Measurements from ENCODE around the gene CRK.

Gene CRK

GRCh38 chr17:1485423-1486376 lies 29.7 kb upstream of the CRK start:
- H3K27ac ChIP-seq (ENCODE audit: low read length) = no peak overlapping the region
- no peaks in the 10 kb centered on the region for H3K27me3 ChIP-seq (ENCODE audit: control insufficient read depth, insufficient read depth, low read length)
- DNase-seq (ENCODE audit: low read depth, low spot score) = no peak
- no CpG with 5 or more reads among the region's 127 CpGs for WGBS (ENCODE audit: insufficient coverage, insufficient read length)
- H3K9me3 ChIP-seq (ENCODE audit: control insufficient read depth, insufficient read depth, low read length) = no peaks in the 10 kb centered on the region
- peak overlapping the region; percentile 43 for H3K4me3 ChIP-seq (ENCODE audit: low read length)
- peaks cover 3% of the 10 kb centered on the region; the same call in 1 of the 2 replicates for H3K4me1 ChIP-seq (ENCODE audit: control insufficient read depth, insufficient read depth, low read length)
- peaks cover 13% of the 10 kb centered on the region for H3K36me3 ChIP-seq (ENCODE audit: control insufficient read depth, insufficient read depth, low read length)

DNA sequence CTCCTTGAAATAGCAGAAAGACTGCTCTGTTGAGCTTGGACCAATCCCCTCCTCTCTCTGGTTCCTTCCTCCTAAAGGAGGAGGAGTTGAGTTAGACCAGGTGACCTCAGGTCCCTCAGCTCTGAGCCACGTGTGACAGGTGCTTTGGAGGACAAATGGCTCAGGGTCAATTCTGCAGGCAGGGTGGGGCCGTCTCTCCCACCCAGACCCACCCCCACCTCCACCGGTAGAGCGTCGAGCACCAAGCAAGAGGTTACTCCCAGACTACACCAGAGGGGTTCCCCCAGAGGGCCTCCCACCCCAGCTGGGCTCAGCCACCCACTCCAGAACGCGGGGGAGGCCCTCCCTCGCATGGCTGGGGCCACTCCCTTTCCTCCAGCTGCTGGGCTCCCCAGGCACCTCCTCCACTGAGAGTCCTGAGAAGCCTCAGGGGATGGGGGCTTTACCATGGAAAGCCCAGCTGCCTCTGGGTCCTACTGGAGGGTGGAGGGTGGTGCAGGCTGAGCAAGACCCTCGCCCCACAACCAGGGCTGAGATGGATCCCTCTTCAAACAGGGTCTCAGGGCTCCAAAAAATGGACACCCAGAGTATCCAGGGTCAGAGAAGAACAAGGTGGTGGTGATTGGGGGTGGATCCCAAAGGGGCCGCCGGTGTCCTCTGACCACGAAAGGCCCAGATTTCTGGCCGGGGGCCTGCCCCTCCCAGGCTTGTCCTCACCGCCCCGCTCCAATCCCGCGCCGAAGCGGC lies 28.8 kb upstream of the CRK start:
- no peak for DNase-seq (ENCODE audit: low read depth, low spot score)
- H3K4me1 ChIP-seq (ENCODE audit: control insufficient read depth, insufficient read depth, low read length) = peaks cover 3% of the 10 kb centered on the region; the same call in 1 of the 2 replicates
- no peaks in the 10 kb centered on the region for H3K9me3 ChIP-seq (ENCODE audit: control insufficient read depth, insufficient read depth, low read length)

GRCh38 chr17:1484060-1484535 lies 28.1 kb upstream of the CRK start:
- DNase-seq (ENCODE audit: low read depth, low spot score) = no peak
- Histone ChIP-seq H3K27me3 (ENCODE audit: control insufficient read depth, insufficient read depth, low read length) (no peaks in the 10 kb centered on the region), H3K9me3 (ENCODE audit: control insufficient read depth, insufficient read depth, low read length) (no peaks in the 10 kb centered on the region), H3K36me3 (ENCODE audit: control insufficient read depth, insufficient read depth, low read length) (peaks cover 21% of the 10 kb centered on the region), H3K4me1 (ENCODE audit: control insufficient read depth, insufficient read depth, low read length) (peaks cover 3% of the 10 kb centered on the region; the same call in 1 of the 2 replicates), H3K27ac (ENCODE audit: low read length) (no peak overlapping the region), H3K4me3 (ENCODE audit: low read length) (no peak overlapping the region)
- WGBS (ENCODE audit: insufficient coverage, insufficient read length) = no CpG with 5 or more reads among the region's 29 CpGs

More for the DNA sequence above, 28.8 kb upstream of the CRK start:
- Histone ChIP-seq H3K36me3 (ENCODE audit: control insufficient read depth, insufficient read depth, low read length) (peaks cover 17% of the 10 kb centered on the region), H3K4me3 (ENCODE audit: low read length) (peak overlapping the region; percentile 43; the same call in 1 of the 2 replicates), H3K27ac (ENCODE audit: low read length) (no peak overlapping the region), H3K27me3 (ENCODE audit: control insufficient read depth, insufficient read depth, low read length) (no peaks in the 10 kb centered on the region)
- no CpG with 5 or more reads among the region's 19 CpGs for WGBS (ENCODE audit: insufficient coverage, insufficient read length)

GRCh38 chr17:1482680-1483079 lies 26.6 kb upstream of the CRK start:
- H3K9me3 ChIP-seq (ENCODE audit: control insufficient read depth, insufficient read depth, low read length) = no peaks in the 10 kb centered on the region
- no peaks in the 10 kb centered on the region for H3K27me3 ChIP-seq (ENCODE audit: control insufficient read depth, insufficient read depth, low read length)
- H3K27ac ChIP-seq (ENCODE audit: low read length) = no peak overlapping the region
- H3K4me1 ChIP-seq (ENCODE audit: control insufficient read depth, insufficient read depth, low read length) = peaks cover 3% of the 10 kb centered on the region; the same call in 1 of the 2 replicates
- peaks cover 30% of the 10 kb centered on the region for H3K36me3 ChIP-seq (ENCODE audit: control insufficient read depth, insufficient read depth, low read length)
- no CpG with 5 or more reads among the region's 20 CpGs for WGBS (ENCODE audit: insufficient coverage, insufficient read length)
- no peak for DNase-seq (ENCODE audit: low read depth, low spot score)
- H3K4me3 ChIP-seq (ENCODE audit: low read length) = no peak overlapping the region

DNA sequence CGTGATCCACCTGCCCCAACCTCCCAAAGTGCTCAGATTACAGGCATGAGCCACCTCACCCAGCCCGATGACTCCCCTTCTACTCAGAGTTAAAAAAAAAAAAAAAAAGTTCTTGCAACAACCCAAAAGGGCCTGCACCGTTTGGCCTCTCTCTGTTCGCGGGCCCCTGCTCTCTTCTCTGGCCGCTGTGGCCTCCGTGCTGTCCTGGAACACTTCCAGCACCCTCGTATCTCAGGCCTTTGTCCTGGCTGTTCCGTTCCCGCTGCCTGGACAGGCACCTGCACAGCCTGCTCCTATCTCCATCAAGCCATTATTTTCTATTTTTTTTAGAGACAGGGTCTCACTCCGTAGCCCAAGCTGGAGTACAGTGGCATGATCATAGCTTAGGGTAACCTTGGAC lies 25.7 kb upstream of the CRK start:
- Histone ChIP-seq H3K36me3 (ENCODE audit: control insufficient read depth, insufficient read depth, low read length) (peaks cover 35% of the 10 kb centered on the region), H3K4me1 (ENCODE audit: control insufficient read depth, insufficient read depth, low read length) (0 out of 2 replicates have a peak, but pooled peaks cover 2% of the 10 kb centered on the region), H3K27me3 (ENCODE audit: control insufficient read depth, insufficient read depth, low read length) (no peaks in the 10 kb centered on the region), H3K27ac (ENCODE audit: low read length) (no peak overlapping the region), H3K4me3 (ENCODE audit: low read length) (no peak overlapping the region), H3K9me3 (ENCODE audit: control insufficient read depth, insufficient read depth, low read length) (no peaks in the 10 kb centered on the region)
- no CpG with 5 or more reads among the region's 11 CpGs for WGBS (ENCODE audit: insufficient coverage, insufficient read length)
- DNase-seq (ENCODE audit: low read depth, low spot score) = no peak

GRCh38 chr17:1480747-1481465 lies 24.9 kb upstream of the CRK start:
- H3K4me3 ChIP-seq (ENCODE audit: low read length) = no peak overlapping the region
- H3K27me3 ChIP-seq (ENCODE audit: control insufficient read depth, insufficient read depth, low read length) = no peaks in the 10 kb centered on the region
- peaks cover 38% of the 10 kb centered on the region for H3K36me3 ChIP-seq (ENCODE audit: control insufficient read depth, insufficient read depth, low read length)
- WGBS (ENCODE audit: insufficient coverage, insufficient read length) = no CpG with 5 or more reads among the region's 18 CpGs
- H3K9me3 ChIP-seq (ENCODE audit: control insufficient read depth, insufficient read depth, low read length) = no peaks in the 10 kb centered on the region
- H3K4me1 ChIP-seq (ENCODE audit: control insufficient read depth, insufficient read depth, low read length) = 0 out of 2 replicates have a peak, but pooled peaks cover 2% of the 10 kb centered on the region
- DNase-seq (ENCODE audit: low read depth, low spot score) = no peak
- H3K27ac ChIP-seq (ENCODE audit: low read length) = no peak overlapping the region

GRCh38 chr17:1478418-1478817 lies 22.4 kb upstream of the CRK start:
- H3K4me1 ChIP-seq (ENCODE audit: control insufficient read depth, insufficient read depth, low read length) = no peaks in the 10 kb centered on the region
- no peak overlapping the region for H3K4me3 ChIP-seq (ENCODE audit: low read length)
- H3K9me3 ChIP-seq (ENCODE audit: control insufficient read depth, insufficient read depth, low read length) = no peaks in the 10 kb centered on the region
- H3K36me3 ChIP-seq (ENCODE audit: control insufficient read depth, insufficient read depth, low read length) = peaks cover 46% of the 10 kb centered on the region
- no CpG with 5 or more reads among the region's 26 CpGs for WGBS (ENCODE audit: insufficient coverage, insufficient read length)
- H3K27me3 ChIP-seq (ENCODE audit: control insufficient read depth, insufficient read depth, low read length) = no peaks in the 10 kb centered on the region
- DNase-seq (ENCODE audit: low read depth, low spot score) = no peak
- H3K27ac ChIP-seq (ENCODE audit: low read length) = no peak overlapping the region

- Histone ChIP-seq H3K36me3 (ENCODE audit: control insufficient read depth, insufficient read depth, low read length) (peaks cover 42% of the 10 kb centered on the region), H3K4me1 (ENCODE audit: control insufficient read depth, insufficient read depth, low read length) (no peaks in the 10 kb centered on the region; the same call in 1 of the 2 replicates), H3K27ac (ENCODE audit: low read length) (no peak overlapping the region), H3K27me3 (ENCODE audit: control insufficient read depth, insufficient read depth, low read length) (no peaks in the 10 kb centered on the region), H3K4me3 (ENCODE audit: low read length) (no peak overlapping the region), H3K9me3 (ENCODE audit: control insufficient read depth, insufficient read depth, low read length) (no peaks in the 10 kb centered on the region)
- no peak for DNase-seq (ENCODE audit: low read depth, low spot score)
- no CpG with 5 or more reads among the region's 15 CpGs for WGBS (ENCODE audit: insufficient coverage, insufficient read length)
Observed at GRCh38 chr17:1475321-1475854, 19.4 kb upstream of the CRK start.

DNA sequence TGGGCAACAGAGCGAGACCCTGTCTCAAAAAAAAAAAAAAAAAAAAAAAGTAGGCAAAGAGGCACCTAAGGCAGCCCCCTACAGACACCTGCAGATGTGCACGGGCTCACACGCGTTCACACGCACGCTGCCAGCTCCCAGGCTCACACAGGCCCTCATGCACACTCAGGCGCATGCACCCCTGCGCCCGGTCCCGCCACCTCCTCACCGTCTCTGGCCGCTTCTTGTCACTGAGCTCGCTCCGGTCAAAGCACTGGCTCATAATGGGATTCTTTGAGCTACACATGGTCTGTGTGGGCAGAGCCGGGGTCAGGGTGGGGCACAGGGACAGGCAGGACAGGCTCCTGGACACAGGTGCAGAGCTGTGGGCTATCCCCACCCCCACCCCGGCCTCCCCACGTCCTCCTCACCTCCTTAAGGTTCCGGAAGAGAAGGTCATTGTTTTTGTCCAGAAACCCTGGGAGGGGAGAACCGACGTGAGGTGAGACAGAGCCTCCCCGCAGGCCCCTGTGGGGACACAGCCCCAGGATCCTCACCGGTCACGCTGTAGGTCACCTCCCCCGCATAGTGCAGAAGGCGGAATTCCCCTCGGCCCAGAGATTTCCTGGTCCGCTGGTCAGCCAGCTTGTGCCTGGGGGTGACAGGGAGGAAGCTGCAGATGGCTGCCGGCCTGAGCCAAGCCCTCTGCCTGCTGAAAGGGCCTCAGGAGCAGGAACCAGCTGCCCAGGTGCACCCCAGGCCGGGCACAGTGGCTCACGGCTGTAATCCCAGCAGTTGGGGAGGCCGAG lies 18.6 kb upstream of the CRK start:
- Histone ChIP-seq H3K4me1 (ENCODE audit: control insufficient read depth, insufficient read depth, low read length) (no peaks in the 10 kb centered on the region; the same call in 1 of the 2 replicates), H3K9me3 (ENCODE audit: control insufficient read depth, insufficient read depth, low read length) (no peaks in the 10 kb centered on the region), H3K4me3 (ENCODE audit: low read length) (no peak overlapping the region), H3K27ac (ENCODE audit: low read length) (no peak overlapping the region), H3K27me3 (ENCODE audit: control insufficient read depth, insufficient read depth, low read length) (no peaks in the 10 kb centered on the region), H3K36me3 (ENCODE audit: control insufficient read depth, insufficient read depth, low read length) (peaks cover 42% of the 10 kb centered on the region)
- no CpG with 5 or more reads among the region's 31 CpGs for WGBS (ENCODE audit: insufficient coverage, insufficient read length)
- DNase-seq (ENCODE audit: low read depth, low spot score) = no peak

Measured in iPS DF 6.9 (cell line).